Measurements from ENCODE around the gene RPS19.

DNA sequence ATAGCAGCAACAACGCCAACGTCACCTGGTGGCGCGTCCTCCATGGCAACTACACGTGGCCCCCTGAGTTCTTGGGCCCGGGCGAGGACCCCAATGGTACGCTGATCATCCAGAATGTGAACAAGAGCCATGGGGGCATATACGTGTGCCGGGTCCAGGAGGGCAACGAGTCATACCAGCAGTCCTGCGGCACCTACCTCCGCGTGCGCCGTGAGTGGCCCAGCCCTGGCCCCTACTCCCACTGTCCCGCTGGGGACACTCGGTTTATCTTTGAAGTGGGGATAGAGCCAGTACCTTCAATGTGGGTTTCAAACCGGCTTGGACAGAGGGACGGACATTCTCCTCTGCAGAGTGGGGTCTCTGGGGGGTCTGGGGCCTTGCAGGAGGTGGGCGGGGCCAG is 19.0 kb downstream of the RPS19 start:
- TF ChIP-seq, protein P1, sequence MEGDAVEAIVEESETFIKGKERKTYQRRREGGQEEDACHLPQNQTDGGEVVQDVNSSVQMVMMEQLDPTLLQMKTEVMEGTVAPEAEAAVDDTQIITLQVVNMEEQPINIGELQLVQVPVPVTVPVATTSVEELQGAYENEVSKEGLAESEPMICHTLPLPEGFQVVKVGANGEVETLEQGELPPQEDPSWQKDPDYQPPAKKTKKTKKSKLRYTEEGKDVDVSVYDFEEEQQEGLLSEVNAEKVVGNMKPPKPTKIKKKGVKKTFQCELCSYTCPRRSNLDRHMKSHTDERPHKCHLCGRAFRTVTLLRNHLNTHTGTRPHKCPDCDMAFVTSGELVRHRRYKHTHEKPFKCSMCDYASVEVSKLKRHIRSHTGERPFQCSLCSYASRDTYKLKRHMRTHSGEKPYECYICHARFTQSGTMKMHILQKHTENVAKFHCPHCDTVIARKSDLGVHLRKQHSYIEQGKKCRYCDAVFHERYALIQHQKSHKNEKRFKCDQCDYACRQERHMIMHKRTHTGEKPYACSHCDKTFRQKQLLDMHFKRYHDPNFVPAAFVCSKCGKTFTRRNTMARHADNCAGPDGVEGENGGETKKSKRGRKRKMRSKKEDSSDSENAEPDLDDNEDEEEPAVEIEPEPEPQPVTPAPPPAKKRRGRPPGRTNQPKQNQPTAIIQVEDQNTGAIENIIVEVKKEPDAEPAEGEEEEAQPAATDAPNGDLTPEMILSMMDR (conservative IDR thresholded peaks at IDR 0.05 in 1 of 2, IDR thresholded peaks at IDR 0.05 in 1 of 2; ENCODE audit: extremely low read depth in 1 of 2, insufficient read depth in 1 of 2, low read depth in 1 of 2, low read length in 2 of 2): no peak
- no peak for TF ChIP-seq EZH2 (IDR thresholded peaks at IDR 0.05; ENCODE audit: borderline replicate concordance, low read length)
